ENCODE results near the gene C17orf58.
A peak's percentile ranks its signal among the peaks of the same experiment; 100 is the strongest.

C17orf58 gene

DNA sequence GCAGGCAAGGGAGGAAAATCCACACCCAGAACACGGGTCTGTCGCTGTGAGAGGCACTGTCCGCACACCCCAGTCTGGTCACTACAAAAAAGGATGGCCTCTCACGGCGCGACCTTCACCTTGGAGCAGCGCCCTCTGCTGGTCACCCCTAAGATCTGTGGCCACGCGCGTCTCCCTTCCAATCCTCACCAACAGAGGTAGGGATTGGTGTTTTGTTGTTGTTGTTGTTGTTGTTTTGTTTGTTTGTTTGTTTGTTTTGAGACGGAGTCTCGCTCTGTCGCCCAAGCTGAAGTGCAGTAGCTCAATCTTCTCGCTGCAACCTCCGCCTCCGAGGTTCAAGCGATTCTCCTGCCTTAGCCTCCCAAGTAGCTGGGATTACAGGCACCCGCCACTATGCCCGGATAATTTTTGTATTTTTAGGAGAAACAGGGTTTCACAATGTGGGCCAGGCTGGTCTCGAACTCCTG is 15.0 kb upstream of the C17orf58 start:
- Histone ChIP-seq H3K9me3 (no peaks in the 10 kb centered on the region), H3K27ac (no peak overlapping the region), H3K4me3 (no peak overlapping the region), H3K27me3 (no peaks in the 10 kb centered on the region), H3K4me1 (no peaks in the 10 kb centered on the region), H3K36me3 (no peaks in the 10 kb centered on the region)
- TF ChIP-seq, protein P1, sequence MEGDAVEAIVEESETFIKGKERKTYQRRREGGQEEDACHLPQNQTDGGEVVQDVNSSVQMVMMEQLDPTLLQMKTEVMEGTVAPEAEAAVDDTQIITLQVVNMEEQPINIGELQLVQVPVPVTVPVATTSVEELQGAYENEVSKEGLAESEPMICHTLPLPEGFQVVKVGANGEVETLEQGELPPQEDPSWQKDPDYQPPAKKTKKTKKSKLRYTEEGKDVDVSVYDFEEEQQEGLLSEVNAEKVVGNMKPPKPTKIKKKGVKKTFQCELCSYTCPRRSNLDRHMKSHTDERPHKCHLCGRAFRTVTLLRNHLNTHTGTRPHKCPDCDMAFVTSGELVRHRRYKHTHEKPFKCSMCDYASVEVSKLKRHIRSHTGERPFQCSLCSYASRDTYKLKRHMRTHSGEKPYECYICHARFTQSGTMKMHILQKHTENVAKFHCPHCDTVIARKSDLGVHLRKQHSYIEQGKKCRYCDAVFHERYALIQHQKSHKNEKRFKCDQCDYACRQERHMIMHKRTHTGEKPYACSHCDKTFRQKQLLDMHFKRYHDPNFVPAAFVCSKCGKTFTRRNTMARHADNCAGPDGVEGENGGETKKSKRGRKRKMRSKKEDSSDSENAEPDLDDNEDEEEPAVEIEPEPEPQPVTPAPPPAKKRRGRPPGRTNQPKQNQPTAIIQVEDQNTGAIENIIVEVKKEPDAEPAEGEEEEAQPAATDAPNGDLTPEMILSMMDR (IDR thresholded peaks at IDR 0.05): peak; percentile 49
- intact Hi-C loops (cut with DNase I; ENCODE audit: low total_unique reads): no loop called here
- DNase-seq: peak in 1 of 2 donors; percentile 31

DNA sequence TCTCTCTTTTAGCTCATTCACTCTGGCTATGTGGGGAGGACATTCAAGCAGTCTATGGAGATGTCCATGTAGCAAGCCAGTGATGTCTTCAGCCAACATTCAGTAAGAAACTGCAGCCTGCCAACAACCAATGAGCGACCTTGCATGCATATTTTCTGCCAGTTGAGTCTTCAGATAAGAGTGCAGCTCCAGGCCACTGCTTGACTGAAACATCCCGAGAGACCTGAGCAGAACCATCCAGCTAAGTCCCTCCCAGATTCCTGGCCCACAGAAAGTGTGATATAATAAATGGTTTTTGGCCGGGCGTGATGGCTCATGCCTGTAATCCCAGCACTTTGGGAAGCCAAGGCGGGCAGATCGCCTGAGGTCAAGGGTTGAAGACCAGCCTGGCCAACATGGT is 10.5 kb upstream of the C17orf58 start:
- DNase-seq: peak in 1 of 2 donors; percentile 32
- no peaks in the 10 kb centered on the region for H3K9me3 ChIP-seq
- TF ChIP-seq, protein P1 (IDR thresholded peaks at IDR 0.05): no peak
- no peak overlapping the region for H3K4me3 ChIP-seq
- H3K27ac ChIP-seq: no peak overlapping the region
- no peaks in the 10 kb centered on the region for H3K36me3 ChIP-seq
- intact Hi-C loops (cut with DNase I; ENCODE audit: low total_unique reads): no loop called here
- no peaks in the 10 kb centered on the region for H3K4me1 ChIP-seq
- H3K27me3 ChIP-seq: no peaks in the 10 kb centered on the region

DNA sequence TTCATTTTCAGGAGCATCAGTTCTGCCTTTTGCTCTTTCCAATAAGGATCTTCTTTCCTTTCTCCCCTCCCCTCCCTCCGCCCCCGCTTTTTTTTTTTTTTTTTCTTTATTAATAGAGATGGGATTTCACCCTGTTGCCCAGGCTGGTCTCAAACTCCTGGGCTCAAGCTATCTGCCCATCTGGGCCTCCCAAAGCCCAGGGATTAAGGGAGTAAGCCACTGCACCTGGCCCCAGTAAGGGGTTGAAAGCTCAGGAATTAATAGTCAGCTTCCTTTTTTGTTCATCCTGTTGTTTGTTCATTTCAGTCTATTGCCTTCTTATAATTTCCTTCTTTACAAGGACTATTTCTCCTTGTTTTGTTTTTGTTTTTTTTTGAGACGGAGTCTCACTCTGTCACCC is 7.9 kb upstream of the C17orf58 start:
- no peak overlapping the region for H3K27ac ChIP-seq
- DNase-seq: no peak
- H3K9me3 ChIP-seq: no peaks in the 10 kb centered on the region
- H3K4me3 ChIP-seq: no peak overlapping the region
- H3K36me3 ChIP-seq: no peaks in the 10 kb centered on the region
- H3K4me1 ChIP-seq: no peaks in the 10 kb centered on the region
- TF ChIP-seq, protein P1 (IDR thresholded peaks at IDR 0.05): no peak
- H3K27me3 ChIP-seq: no peaks in the 10 kb centered on the region
- intact Hi-C loops (cut with DNase I; ENCODE audit: low total_unique reads): no loop called here

DNA sequence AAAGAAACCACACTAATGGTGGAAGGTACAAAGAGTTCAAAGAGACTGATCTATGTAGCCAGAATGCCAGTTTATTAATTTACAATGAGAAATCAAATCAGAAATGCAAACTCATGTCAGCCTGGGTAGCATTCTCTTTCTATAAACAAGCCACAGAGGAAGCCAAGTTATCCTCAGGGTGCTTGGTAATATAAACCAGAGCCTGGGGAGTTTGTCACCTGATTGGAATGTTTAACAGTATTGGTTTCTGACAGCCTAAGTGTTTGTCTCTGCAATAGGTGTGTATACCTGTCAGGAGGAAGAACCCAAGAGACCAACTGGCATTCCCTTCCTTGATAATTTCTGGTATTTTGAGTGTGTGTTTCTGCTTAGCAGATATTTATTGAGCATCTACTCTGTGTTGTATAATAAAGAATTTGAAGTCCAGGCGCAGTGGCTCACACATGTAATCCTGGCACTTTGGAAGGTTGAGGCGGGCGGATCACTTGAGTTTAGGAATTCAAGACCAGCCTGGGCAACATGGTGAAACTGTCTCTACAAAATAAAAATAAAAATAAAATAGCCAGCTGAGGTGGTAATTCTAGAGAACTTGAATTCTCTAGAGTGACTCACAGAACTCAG is 3.1 kb upstream of the C17orf58 start:
- intact Hi-C loops (cut with DNase I; ENCODE audit: low total_unique reads): no loop called here
- TF ChIP-seq, protein P1 (IDR thresholded peaks at IDR 0.05): no peak
- Histone ChIP-seq H3K36me3 (no peaks in the 10 kb centered on the region), H3K27ac (no peak overlapping the region), H3K9me3 (no peaks in the 10 kb centered on the region), H3K4me1 (peaks cover 0 to 20% (median 15%) of the 10 kb centered on the region in 4 donors), H3K27me3 (no peaks in the 10 kb centered on the region), H3K4me3 (no peak overlapping the region)
- no peak for DNase-seq

DNA sequence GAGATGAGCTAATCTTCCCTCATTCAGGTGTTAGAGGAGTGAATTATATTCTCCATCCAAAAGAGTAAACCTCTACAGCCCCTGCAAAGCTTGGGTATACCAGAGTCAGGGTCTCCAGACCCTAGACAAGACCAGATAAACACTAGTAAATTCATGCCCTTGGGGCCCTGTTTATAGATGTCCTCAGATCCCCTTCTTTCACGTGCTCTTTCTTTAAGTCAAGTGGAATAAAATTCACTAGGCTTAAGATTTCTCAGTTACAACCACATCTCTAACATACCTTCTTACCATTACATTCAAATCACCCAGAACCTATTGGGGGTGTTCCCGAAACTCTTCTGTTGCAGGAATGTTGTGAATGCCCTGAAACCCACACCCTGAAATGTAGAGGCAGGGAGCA is 2.2 kb upstream of the C17orf58 start:
- Histone ChIP-seq H3K9me3 (no peaks in the 10 kb centered on the region), H3K4me1 (peaks cover 0 to 26% (median 19%) of the 10 kb centered on the region in 4 donors), H3K27ac (no peak overlapping the region), H3K27me3 (no peaks in the 10 kb centered on the region), H3K36me3 (no peaks in the 10 kb centered on the region), H3K4me3 (no peak overlapping the region)
- DNase-seq: no peak
- intact Hi-C loops (cut with DNase I; ENCODE audit: low total_unique reads): no loop called here
- TF ChIP-seq, protein P1 (IDR thresholded peaks at IDR 0.05): no peak
